OCI-LY1 (cell line): ENCODE data around the gene C19orf53.
A peak's percentile ranks its signal among the peaks of the same experiment; 100 is the strongest.

Experiments used
- H2AFZ ChIP-seq: fragments of 200-600 bp; sonication (generic), shearing (Covaris generic); 2 replicates; pipeline ENCODE4 v1.6.0; 2014; ENCODE audit warnings: antibody characterized with exemption, mild to moderate bottlenecking, low read length
- H3F3A ChIP-seq: fragments of 200-600 bp; sonication (generic), shearing (Covaris generic); 2 replicates; pipeline ENCODE4 v1.6.0; 2014; ENCODE audit warnings: mild to moderate bottlenecking, antibody characterized with exemption, low read length, moderate library complexity; ENCODE audit not compliant: insufficient read depth
- H3K27ac ChIP-seq: fragments of 200-600 bp; sonication (generic); 2 replicates; pipeline ENCODE4 v1.5.1; 2014; ENCODE audit warnings: low read length, mixed run types, mild to moderate bottlenecking, low read depth; ENCODE audit not compliant: poor library complexity, severe bottlenecking
- H3K27me3 ChIP-seq: fragments of 200-600 bp; sonication (generic); 2 replicates; pipeline ENCODE4 v1.6.0; 2014; ENCODE audit warnings: antibody characterized with exemption, mild to moderate bottlenecking, low read length, moderate library complexity; ENCODE audit not compliant: insufficient read depth
- H3K36me3 ChIP-seq: fragments of 200-600 bp; sonication (generic); 2 replicates; pipeline ENCODE4 v1.6.1; 2014; ENCODE audit warnings: mild to moderate bottlenecking, antibody characterized with exemption, low read length, moderate library complexity, mixed read lengths; ENCODE audit not compliant: insufficient read depth
- H3K4me1 ChIP-seq: fragments of 200-600 bp; sonication (generic); 2 replicates; pipeline ENCODE4 v1.5.1; 2014; ENCODE audit warnings: mild to moderate bottlenecking, low read length, moderate library complexity; ENCODE audit not compliant: insufficient read depth, severe bottlenecking
- H3K4me2 ChIP-seq: fragments of 200-600 bp; sonication (generic), shearing (Covaris generic); 2 replicates; pipeline ENCODE4 v1.6.1; 2014; ENCODE audit warnings: low read length
- H3K4me3 ChIP-seq: fragments of 200-600 bp; sonication (generic); 2 replicates; pipeline ENCODE4 v1.5.1; 2014; ENCODE audit warnings: low read length, low read depth, mild to moderate bottlenecking, mixed read lengths; ENCODE audit not compliant: poor library complexity, severe bottlenecking
- H3K79me2 ChIP-seq: fragments of 200-600 bp; shearing (Covaris generic); 2 replicates; pipeline ENCODE4 v1.6.1; 2016; ENCODE audit warnings: mixed run types, low read length, mixed read lengths; ENCODE audit not compliant: insufficient read depth
- H3K9ac ChIP-seq: fragments of 200-600 bp; sonication (generic), shearing (Covaris generic); 2 replicates; pipeline ENCODE4 v1.6.1; 2014; ENCODE audit warnings: mild to moderate bottlenecking, low read length, mixed read lengths
- H3K9me2 ChIP-seq: fragments of 200-600 bp; sonication (generic), shearing (Covaris generic); 2 replicates; pipeline ENCODE4 v1.6.1; 2014; ENCODE audit warnings: low read depth, mild to moderate bottlenecking, low read length, mixed read lengths
- H3K9me3 ChIP-seq: fragments of 200-600 bp; shearing (Covaris generic); 2 replicates; pipeline ENCODE4 v1.6.1; 2014; ENCODE audit warnings: low read length, mixed read lengths
- H4K20me1 ChIP-seq: fragments of 200-600 bp; sonication (generic), shearing (Covaris generic); 2 replicates; pipeline ENCODE4 v1.6.0; 2016; ENCODE audit warnings: mild to moderate bottlenecking, low read length; ENCODE audit not compliant: insufficient read depth
- CTCF ChIP-seq: fragments of 200-600 bp; sonication (generic), shearing (Covaris generic); IDR thresholded peaks from 2 replicates; pipeline ENCODE4 v1.5.1; 2017; ENCODE audit warnings: mild to moderate bottlenecking, antibody characterized with exemption, low read length, moderate library complexity, mixed read lengths
- EZH2 ChIP-seq: fragments of 200-600 bp; sonication (generic), shearing (Covaris generic); IDR thresholded peaks from 2 replicates; pipeline ENCODE4 v1.8.0; 2017; ENCODE audit warnings: borderline replicate concordance, mixed run types, mild to moderate bottlenecking, antibody characterized with exemption, low read length, moderate library complexity, mixed read lengths

The C19orf53 gene

GRCh38 chr19:13774217-13775191, at the start of gene C19orf53:
Gene C19orf53, plus strand, starts transcription at chr19:13774456. Its CDS starts 22 bp downstream, at chr19:13774478.
- no peaks in the 10 kb centered on the region for H3K27me3 ChIP-seq
- no peaks in the 10 kb centered on the region for H3K9me2 ChIP-seq
- peak within 1 kb of the TSS; percentile 82 for H3K9ac ChIP-seq
- H3K27ac ChIP-seq: no peak within 1 kb of the TSS
- peak within 1 kb of the TSS; percentile 79 for H3K4me3 ChIP-seq
- TF ChIP-seq EZH2 (no peak), CTCF (no peak)
- H3K79me2 ChIP-seq: peaks cover 14% of the 10 kb centered on the region
- peaks cover 10% of the 10 kb centered on the region for H3K4me1 ChIP-seq
- peaks cover 37% of the 10 kb centered on the region for H3K36me3 ChIP-seq
- peak within 1 kb of the TSS; percentile 68 for H3K4me2 ChIP-seq
- H4K20me1 ChIP-seq: no peaks in the 10 kb centered on the region
- H3K9me3 ChIP-seq: no peaks in the 10 kb centered on the region
- no peak within 1 kb of the TSS for H2AFZ ChIP-seq
- H3F3A ChIP-seq: no peaks in the 10 kb centered on the region

- no peak for TF ChIP-seq EZH2
- TF ChIP-seq CTCF: no peak
- Histone ChIP-seq H3K4me3 (no peak overlapping the region), H4K20me1 (no peaks in the 10 kb centered on the region), H2AFZ (no peak overlapping the region), H3K9ac (no peak overlapping the region), H3K79me2 (no peaks in the 10 kb centered on the region), H3K36me3 (no peaks in the 10 kb centered on the region), H3K9me3 (no peaks in the 10 kb centered on the region), H3K9me2 (no peaks in the 10 kb centered on the region), H3F3A (no peaks in the 10 kb centered on the region), H3K27me3 (no peaks in the 10 kb centered on the region), H3K27ac (no peak overlapping the region), H3K4me2 (no peak overlapping the region), H3K4me1 (peaks cover 17% of the 10 kb centered on the region)
Measured at GRCh38 chr19:13726323-13726722, 47.9 kb upstream of the C19orf53 start.

- Histone ChIP-seq H3K36me3 (no peaks in the 10 kb centered on the region), H2AFZ (no peak overlapping the region), H3F3A (no peaks in the 10 kb centered on the region), H3K4me3 (no peak overlapping the region), H3K4me2 (no peak overlapping the region), H3K9me3 (no peaks in the 10 kb centered on the region), H3K27me3 (no peaks in the 10 kb centered on the region), H3K9ac (no peak overlapping the region), H3K4me1 (peaks cover 25% of the 10 kb centered on the region), H3K79me2 (no peaks in the 10 kb centered on the region), H3K27ac (no peak overlapping the region), H3K9me2 (no peaks in the 10 kb centered on the region), H4K20me1 (no peaks in the 10 kb centered on the region)
- TF ChIP-seq CTCF (no peak), EZH2 (no peak)
Measured at GRCh38 chr19:13727798-13728197, 46.5 kb upstream of the C19orf53 start.
